Inferior parietal cortex (tissue), 1 donor: Measurements from ENCODE around the gene FOXJ3.

ENCODE experiments used
- DNase-seq: peaks from one replicate; pipeline ENCODE4 v3.0.0-alpha.2; 2016; ENCODE audit errors: extremely low spot score

FOXJ3 gene

DNA sequence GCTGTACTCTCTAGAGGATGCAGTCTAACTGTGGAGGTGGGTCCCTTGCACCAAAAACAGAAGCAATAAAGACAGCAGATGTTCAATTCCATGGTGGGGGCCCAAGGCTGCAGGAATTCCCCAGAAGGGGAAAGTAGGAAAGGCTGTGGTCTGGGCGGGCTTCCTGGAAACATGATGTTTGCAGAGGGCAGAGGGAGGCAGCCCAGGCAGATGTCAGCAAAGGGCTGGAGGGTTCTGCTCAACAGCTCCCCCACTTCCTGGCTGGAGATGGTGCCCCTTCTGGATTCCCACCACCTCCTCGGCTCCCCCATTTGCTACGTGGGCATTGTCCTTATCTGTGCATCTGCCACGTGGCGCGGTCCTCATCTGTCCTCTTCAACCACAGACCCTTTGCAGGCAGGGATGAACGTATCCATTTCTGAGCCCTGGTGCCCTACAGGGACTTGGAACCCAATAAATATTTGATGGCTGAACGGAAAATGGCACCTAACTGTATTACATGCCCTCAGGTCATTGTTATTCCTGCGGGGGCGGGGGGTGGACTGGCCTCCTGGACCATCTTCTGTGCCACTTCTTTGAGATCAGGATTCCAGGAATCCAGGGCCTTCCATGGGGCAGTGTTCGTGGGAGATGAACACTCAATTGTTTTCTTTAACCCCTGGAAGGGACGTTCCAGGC, 190.2 kb downstream of the FOXJ3 start:
- DNase-seq = no peak

DNA sequence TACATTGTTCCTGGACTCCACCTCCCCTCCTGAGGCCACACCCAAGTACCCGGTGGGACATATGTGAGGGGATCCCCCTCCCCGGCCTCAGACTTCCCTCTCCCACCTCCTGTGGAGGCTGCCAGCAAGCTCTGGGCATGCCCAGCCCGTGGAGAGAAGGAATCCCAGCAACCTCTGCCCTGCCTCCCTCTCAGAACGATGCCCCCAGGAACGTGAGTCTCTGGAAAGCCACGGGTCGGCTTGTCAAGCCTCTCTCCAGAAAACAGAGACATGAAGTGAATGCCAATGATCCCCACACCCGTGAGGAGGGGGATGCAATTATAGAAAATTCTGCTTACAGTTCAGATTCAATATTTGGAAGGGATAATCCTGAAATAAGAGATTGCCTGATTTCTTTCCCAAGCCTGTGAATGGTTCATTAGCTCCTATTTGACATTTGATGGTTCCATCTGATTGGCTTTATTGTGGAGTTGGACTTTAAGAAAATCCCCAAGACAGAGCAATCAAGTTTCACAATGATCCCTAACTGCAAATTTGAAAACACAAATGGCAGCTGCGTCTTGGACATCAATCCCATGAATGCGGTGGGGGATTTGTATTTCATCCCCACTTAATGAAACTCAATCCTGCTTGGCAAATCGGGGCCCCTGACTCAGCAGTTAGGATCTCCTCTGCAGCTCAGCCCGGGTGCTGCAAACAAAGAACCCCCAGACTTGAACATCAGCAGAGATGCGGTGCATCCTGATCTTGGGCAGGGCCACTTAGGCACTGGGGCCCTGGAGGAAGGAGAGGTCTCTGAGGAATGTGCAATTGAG, 190.9 kb downstream of the FOXJ3 start:
- DNase-seq = no peak

GRCh38 chr1:42142894-42143675, 191.9 kb downstream of the FOXJ3 start:
- no peak for DNase-seq

- no peak for DNase-seq
Measured at GRCh38 chr1:42141978-42142377, 193.1 kb downstream of the FOXJ3 start.

DNA sequence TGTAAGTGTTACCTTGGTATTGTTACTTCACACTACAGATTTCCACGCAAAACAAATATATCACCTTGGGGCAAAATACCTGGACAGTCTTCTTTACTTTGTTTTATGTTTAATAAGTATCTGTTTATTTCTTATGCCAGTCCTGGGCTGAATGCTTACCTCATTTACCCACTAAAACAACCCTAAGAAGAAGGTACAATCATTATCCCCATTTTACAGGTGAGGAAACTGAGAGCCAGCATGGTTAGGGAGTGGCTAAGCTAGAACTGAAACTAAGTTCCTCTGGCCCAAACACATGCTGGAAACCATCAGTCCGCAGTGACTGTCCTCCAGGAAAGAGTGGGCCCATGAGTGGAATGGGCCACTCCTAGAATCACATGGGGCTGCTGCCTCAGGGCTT, 194.8 kb downstream of the FOXJ3 start:
- DNase-seq = no peak

- no peak for DNase-seq
Measured at GRCh38 chr1:42139444-42139843, 195.6 kb downstream of the FOXJ3 start.

DNA sequence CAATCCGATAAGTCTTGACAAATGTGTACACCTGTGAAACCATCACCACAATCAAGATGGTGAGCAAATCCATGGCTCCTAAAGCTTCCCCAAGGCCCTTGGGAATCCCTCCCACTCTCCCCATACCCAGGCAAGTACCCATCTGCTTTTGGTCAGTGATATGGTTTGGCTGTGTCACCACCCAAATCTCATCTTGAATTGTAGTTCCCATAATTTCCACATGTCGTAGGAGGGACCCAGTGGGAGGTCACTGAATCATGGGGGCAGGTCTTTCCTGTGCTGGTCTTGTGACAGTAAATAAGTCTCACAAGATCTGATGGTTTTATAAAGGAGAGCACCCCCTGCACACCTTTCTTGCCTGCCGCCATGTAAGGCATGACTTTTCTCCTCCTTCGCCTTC, 196.4 kb downstream of the FOXJ3 start:
- DNase-seq = no peak

GRCh38 chr1:42137766-42138165, 197.3 kb downstream of the FOXJ3 start:
- DNase-seq = no peak

GRCh38 chr1:42136466-42136865, 198.6 kb downstream of the FOXJ3 start:
- no peak for DNase-seq

GRCh38 chr1:42135426-42135825, 199.6 kb downstream of the FOXJ3 start:
- no peak for DNase-seq

GRCh38 chr1:42133809-42134526, 201.1 kb downstream of the FOXJ3 start:
- DNase-seq = no peak

DNA sequence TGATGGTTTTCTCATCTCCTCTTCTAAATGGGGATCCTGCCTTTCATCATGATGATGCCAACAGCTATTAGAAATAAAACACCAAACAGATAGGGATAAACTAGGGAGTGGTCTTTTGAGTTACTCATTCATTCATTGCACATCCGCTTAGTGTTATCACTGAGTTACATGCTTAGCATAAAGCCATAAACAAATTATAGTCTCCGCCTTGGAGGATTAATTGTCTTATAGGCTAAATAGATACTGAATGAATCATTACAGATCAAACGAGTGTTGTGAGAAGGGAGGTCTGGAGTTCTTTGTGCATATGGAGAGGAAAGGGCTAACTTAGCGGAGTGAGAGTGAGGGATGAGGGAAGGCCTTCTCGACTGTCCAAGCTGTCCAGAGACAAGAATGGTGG, 201.6 kb downstream of the FOXJ3 start:
- no peak for DNase-seq

DNA sequence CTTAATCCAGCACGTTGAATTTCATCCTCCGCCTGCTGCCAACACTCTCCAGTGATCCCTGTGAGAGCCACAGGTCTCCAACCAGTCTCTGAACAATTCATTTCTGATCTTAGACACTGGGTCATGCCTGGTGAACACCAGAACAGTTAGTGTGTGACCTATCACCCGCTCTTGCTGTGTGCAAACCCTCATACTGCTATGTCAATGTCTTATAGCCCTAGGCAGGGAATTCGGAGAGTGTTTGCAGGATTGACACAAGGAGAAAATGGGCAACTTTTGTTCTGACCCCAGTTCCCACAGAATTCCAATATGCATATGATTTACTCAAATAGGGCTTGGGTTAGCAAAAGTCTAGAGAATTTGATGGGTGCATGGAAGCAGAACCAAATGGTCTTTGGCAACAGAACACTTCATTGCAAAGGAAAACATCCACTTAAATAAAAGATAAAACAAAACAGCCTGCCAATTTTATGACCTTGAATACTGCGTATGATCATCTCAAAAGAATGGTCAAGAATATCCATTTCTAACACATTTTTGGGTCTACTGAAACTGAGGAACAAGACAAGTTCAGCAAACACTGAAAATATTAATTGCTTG, 204.9 kb downstream of the FOXJ3 start:
- no peak for DNase-seq

DNA sequence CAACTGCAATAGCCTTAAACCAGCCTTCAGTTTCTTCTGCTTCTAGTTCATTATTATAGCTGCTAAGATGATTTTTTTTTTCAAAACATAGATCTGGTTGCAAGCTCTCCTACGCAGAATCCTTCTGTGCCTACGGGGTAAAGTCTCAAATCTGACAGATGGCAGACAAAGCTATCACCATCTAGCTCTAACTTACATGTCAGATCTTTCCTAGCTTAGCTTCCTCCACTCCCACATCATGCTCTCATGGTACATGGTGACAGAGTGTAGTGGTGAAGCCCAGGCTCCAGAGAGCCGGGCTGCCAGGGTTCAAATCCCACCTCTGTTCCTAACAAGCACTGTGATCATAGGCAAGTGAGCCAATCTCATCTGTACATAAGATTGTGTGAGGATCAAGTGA, 206.1 kb downstream of the FOXJ3 start:
- peak; percentile 23 for DNase-seq

DNA sequence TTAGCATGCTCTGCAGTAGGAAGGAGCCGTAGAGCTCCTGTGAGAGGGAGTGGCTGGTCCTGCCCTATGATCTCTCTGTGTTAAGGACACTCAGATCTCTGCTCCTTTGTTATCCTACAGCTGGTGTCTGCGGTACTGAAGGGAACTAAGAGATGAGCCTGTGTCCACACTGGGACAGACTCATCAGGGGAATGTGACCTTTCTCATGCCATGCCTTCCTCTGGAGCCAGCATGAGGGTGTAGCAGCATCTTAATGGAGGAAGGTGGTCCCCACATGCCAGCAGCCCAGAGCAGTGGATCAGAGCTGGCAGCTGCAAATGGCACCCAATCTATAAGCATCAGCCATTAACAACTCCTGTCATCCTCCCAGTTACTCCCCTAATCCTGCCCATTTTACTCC, 206.5 kb downstream of the FOXJ3 start:
- no peak for DNase-seq

DNA sequence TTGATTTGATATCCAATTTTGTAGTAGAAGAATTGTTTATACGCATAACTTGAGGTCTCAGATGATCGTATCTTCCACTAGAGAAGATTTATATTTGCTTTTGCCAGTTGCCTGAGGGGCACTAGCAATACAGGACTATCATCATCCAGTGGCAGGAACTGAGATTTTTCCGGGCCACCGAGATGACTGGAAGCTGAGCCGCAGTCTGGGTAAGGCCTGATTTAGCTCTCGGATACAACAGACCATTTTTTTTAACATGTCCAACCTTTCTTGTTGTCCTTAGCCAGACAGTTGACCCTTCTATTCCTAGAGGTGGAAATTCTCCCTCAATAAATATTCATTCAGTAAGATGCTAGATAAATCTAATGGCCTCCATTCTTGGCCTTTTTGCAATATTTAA, 207.3 kb downstream of the FOXJ3 start:
- no peak for DNase-seq
